SU-DHL-6 (cell line): ENCODE data around the gene LCN9.

Experiments used
- EZH2phosphoT487 ChIP-seq: fragments of 200-600 bp; sonication (generic), shearing (Covaris generic); conservative IDR thresholded peaks from 2 replicates; pipeline ENCODE4 v1.6.1; 2018; ENCODE audit warnings: mild to moderate bottlenecking, antibody characterized with exemption, low read length, moderate library complexity, mixed read lengths
- TF ChIP-seq, protein P1 (sequence below): fragments of 200-600 bp; sonication (generic); IDR thresholded peaks from one replicate; pipeline ENCODE4 v1.5.1; 2017; ENCODE audit warnings: antibody characterized with exemption, mild to moderate bottlenecking, low read length, moderate library complexity; ENCODE audit not compliant: insufficient read depth, poor library complexity, severe bottlenecking

- TF ChIP-seq, protein P1, sequence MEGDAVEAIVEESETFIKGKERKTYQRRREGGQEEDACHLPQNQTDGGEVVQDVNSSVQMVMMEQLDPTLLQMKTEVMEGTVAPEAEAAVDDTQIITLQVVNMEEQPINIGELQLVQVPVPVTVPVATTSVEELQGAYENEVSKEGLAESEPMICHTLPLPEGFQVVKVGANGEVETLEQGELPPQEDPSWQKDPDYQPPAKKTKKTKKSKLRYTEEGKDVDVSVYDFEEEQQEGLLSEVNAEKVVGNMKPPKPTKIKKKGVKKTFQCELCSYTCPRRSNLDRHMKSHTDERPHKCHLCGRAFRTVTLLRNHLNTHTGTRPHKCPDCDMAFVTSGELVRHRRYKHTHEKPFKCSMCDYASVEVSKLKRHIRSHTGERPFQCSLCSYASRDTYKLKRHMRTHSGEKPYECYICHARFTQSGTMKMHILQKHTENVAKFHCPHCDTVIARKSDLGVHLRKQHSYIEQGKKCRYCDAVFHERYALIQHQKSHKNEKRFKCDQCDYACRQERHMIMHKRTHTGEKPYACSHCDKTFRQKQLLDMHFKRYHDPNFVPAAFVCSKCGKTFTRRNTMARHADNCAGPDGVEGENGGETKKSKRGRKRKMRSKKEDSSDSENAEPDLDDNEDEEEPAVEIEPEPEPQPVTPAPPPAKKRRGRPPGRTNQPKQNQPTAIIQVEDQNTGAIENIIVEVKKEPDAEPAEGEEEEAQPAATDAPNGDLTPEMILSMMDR: no peak
- no peak for TF ChIP-seq EZH2phosphoT487
Observed at GRCh38 chr9:135706288-135706687, 43.2 kb downstream of the LCN9 start.
